GM11168 (cell line): ENCODE data around the gene SEC23B.

ENCODE experiments used
- in situ Hi-C: fragments of 300-500 bp; cut with MboI; formaldehyde crosslinking; loops from one replicate; pipeline ENCODE4 v1.12.0; 2022; ENCODE audit warnings: low sequenced_read_pairs; ENCODE audit not compliant: unreplicated experiment

The SEC23B gene

DNA sequence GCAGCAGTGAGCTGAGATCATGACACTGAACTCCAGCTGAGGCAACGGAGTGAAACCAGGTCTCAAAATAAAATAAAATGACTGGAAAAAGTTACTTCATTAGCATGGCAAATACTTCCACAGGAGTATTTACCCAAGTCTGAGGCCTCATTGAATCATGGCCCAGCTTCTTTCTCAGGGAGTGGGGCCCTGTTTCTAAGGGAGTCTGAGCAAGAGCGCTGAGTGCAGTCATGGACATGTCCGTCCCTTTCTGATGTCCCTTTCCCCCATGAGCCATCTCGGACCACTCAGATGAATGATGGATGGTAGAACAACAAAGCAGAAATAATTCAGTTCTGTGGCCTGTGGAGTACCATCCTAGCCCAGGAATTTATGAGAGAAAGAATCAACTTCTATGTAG, 72.3 kb downstream of the SEC23B start:
- in situ Hi-C loops, result no loop called here

DNA sequence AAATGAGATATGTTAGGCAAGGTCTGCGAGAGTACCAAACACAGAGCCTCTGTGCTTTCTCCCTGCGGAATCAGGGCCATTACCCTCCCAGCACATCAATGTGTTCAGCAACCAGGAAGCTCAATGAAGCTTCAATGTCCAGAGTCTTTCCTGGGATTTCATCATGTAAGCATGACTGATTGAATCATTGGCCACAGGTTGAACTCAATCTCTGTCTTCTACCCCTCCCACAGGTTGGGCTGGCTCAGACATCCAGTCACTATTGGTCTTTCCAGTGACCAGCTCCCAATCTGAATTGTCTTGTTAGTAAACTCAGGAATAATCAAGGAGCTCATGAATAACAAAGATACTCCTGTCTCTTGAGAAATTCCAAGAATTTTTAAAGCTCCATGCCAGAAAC, 77.4 kb downstream of the SEC23B start:
- in situ Hi-C loops, result no loop called here

DNA sequence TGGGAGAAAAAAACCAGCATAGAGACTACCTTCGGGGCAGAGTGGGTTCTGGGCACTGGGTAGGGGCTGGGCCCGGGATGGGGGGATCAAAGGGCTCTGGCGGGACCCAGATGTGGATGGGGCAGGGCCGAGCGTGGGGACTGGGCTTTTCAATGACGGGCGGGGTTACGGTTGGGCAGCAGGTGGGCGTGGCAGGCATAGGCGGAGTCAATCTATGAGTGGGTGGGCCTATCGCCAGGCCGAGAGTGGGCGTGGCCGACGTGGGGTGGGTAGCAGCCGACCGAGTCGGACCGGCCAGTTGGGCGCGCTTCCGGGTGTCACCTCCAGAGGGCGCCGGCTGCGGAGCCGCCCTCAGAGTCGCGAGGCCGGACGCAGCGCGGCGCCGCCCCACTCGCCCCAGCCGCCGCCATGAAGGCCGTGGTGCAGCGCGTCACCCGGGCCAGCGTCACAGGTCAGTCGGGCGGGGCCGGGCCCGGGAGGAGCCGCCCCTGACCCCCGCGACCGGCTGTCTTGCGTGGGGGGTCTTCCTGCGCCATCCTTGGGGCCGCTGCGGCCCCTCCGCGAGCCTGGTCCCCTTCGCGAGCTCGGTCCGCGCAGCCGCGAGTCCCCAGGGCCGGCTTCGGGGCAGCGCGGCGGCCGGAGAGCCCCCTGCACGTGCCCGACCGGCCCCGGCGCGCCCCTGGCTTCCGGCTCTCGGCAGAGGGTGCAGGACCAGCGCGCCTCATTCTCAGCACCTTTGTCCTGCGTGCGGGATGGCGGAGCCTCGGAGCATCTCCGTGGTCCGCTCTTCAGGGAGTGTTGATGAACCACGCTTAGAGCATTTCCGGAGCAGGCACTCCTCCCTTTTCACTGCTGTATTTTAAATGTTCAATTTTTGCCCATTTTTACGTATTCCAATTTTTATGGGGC, 80.2 kb downstream of the SEC23B start, which contains the start of gene DTD1:
DTD1 (plus strand) TSS at position 390 of the 909 bp plus-strand sequence; CDS start at position 409, 19 bp downstream.
- in situ Hi-C loops, result no loop called here

DNA sequence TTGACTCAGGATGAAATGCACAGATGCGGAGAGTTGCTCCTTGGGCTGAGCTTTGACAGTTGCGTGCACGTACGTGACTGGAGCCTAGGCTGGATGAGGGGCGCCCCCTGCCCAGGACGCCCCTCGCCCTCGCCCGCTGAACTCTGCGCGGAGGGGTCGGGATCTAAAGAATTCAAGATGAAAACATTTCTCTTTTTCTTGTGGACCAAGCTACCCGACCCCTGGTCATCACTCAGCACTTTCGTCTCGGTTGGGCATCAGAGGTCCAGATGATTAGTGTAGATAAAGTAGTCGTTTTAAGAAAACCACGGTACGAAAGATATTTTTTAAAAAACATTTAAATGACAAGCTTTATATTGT, 80.8 kb downstream of the SEC23B start:
- in situ Hi-C loops, result no loop called here

DNA sequence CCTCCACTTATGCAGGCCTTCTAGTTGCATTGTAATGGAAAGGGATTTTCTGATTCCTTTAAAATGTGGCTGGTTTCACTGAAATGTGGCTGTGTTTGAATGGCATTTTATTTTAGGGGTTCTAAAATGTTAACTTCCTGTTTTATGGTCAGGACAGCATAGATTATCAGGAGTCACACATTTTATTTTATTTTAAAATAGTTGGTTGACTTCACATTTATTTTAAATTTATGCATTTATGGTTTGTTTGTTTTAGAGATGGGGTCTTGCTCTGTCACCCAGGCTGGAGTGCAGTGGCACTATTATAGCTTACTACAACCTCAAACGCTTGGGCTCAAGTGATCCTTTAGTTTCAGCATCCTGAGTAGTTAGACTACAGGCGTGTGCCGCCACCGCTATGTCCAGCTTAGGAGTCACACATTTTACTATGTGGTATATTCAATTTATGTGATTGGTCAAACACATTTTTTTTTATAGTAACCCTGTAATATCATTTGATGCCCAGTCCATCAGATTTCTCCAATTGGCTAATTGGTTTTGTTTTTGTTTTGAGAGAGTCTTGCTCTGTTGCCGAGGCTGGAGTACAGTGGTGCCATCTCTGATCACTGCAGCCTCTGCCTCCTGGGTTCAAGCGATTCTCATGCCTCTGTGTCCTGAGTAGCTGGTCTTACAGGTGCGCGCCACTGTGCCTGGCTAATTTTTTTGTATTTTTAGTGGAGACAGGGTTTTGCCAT, 82.4 kb downstream of the SEC23B start:
- in situ Hi-C loops, result no loop called here

DNA sequence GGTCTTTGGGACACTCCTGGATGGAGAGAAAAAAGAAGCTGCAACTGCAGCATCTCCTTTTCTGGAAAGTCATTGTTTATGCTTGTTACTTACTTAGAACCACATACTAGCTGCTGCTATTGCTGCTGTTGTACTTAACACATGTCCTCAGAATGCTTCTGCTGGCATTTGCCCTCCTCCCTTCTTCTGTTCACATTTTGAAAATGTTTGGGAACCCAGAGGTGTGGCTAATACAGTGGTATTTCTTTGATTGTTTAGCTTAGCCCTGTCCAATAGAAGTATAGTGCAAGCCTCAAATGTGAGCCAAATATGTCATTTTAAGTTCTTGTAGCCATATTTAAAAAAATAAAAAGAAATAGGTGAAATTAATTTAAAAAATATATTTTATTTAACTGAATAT, 88.5 kb downstream of the SEC23B start:
- in situ Hi-C loops, result no loop called here

DNA sequence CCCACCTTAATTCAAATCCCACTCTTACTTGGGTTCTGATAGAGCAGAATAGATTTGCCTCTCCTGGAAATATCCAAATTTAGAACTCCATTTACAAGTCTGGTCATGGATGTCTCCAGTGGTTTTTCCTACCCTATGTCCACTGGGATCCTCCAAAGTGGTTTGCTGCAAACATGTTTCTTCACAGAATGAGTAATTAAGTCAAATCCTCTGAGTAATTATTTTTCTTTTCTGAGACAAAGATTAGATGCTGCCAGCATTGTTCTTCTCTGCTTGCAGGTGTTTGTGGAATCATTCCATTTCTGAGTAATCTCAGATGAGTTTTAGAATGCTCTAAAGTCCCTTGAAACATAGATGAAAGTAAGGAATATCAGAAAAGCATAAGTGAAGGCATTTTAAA, 102.0 kb downstream of the SEC23B start:
- in situ Hi-C loops, result no loop called here
